Measurements from ENCODE around the gene MANBA. TPM values are rescaled to one million over a fixed set of nuclear protein-coding genes. Genes with fewer than 3 reads are reported as not detected.
"Not testable (repeated sequence)": the region's sequence is repeated elsewhere in the genome, so short reads cannot be mapped to it uniquely, and the experiment has no call there.

MANBA gene
- total and polyA plus RNA-seq, 12 donors = 21.5 to 84.1 (median 53.4) TPM

DNA sequence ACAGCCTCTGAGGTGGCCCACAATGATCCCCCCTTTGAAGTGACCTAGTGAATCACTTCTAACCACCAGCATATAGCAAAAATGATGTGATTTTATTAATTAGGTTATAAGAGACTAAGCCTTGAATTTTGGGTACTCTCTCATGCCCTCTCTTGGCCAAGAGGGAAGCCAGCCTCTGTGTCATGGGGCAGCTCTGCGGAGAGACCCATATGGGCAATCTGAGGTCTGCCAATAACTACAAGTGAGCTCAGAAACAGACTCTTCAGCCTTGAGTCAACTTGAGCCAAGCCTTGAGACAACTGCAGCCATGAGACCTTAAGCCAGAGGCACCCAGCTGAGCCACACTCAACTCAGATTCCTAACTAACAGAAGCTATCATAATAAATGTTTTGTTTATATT, 45.7 kb downstream of the MANBA start:
- Histone ChIP-seq H3K4me3 (no peak overlapping the region), H3K9me3 (replicated peaks in 1 of 3) (no peaks in the 10 kb centered on the region), H3K36me3 (replicated peaks in 1 of 2) (no peaks in the 10 kb centered on the region), H3K27ac (no peak overlapping the region), H3K4me1 (replicated peaks in 1 of 2) (peaks cover 9 to 11% of the 10 kb centered on the region in 2 donors), H3K27me3 (no peaks in the 10 kb centered on the region)
- intact Hi-C loops (cut with DNase I) = no loop called here
- no peak for DNase-seq
- TF ChIP-seq POLR2A (IDR thresholded peaks at IDR 0.05) (no peak), CTCF (IDR thresholded peaks at IDR 0.05) (no peak)
- WGBS, 4 donors = 86 to 94% (median 87%) methylated on average over 1 of the region's 1 CpG

DNA sequence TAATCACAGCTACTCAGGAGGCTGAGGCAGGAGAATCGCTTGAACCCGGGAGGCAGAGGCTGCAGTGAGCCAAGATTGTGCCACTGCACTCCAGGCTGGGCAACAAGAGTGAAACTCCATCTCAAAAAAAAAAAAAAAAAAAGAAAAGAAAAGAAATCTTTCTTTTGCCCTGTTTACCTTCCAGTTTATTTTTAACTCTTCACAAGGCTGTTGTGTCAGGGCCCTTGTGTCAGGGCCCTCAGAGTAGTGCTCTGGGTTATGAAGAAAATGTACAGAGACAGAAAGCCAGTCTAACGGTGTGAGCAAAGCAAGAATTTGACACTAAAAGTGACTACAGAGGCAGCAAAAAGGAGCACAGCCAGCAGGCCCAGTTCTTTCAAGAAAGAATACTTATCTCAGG, 47.0 kb downstream of the MANBA start:
- WGBS, 4 donors = 91 to 96% (median 93%) methylated on average over 3 of the region's 3 CpGs
- Histone ChIP-seq H3K4me1 (replicated peaks in 1 of 2) (peaks cover 9 to 11% of the 10 kb centered on the region in 2 donors), H3K27ac (peak overlapping the region in 2 of 5 donors; percentile 48 to 54)
- H3K27me3 ChIP-seq; intact Hi-C loops (cut with DNase I); H3K36me3 ChIP-seq (replicated peaks in 1 of 2); H3K9me3 ChIP-seq (replicated peaks in 1 of 3); H3K4me3 ChIP-seq; DNase-seq: not testable (repeated sequence)

DNA sequence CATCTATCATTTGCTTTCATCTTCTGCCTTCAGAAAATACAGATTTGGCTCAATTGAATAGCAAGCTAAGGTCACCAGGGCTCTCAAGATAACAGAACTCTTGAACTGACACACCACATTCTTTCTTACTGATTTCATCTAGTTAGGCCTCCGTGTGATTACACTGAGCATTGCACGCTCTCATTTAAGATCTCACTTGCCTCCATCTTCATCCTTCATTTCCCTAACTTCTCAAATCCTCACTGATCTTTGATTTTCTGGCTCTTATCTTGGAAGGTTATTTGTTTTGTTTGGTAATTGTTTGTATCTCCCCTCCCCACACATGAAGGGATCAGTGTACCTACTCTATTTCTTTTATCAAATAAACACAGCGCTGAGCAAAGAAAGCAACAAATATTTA, 47.7 kb downstream of the MANBA start:
- H3K4me3 ChIP-seq = no peak overlapping the region
- 45 to 53% (median 48%) methylated on average over 3 of the region's 3 CpGs for WGBS, 4 donors
- H3K27ac ChIP-seq = peak overlapping the region in 3 of 5 donors; percentile 35 to 54 (median 48)
- TF ChIP-seq POLR2A (IDR thresholded peaks at IDR 0.05) = peak in 1 of 2 donors; percentile 14
- TF ChIP-seq CTCF (IDR thresholded peaks at IDR 0.05) = peak in 3 of 6 experiments; percentile 30 to 40 (median 32)
- no peaks in the 10 kb centered on the region for H3K36me3 ChIP-seq (replicated peaks in 1 of 2)
- no peaks in the 10 kb centered on the region for H3K27me3 ChIP-seq
- H3K9me3 ChIP-seq (replicated peaks in 1 of 3) = no peaks in the 10 kb centered on the region
- intact Hi-C loops (cut with DNase I) = no loop called here
- H3K4me1 ChIP-seq (replicated peaks in 1 of 2) = peaks cover 9 to 11% of the 10 kb centered on the region in 2 donors
- peak in 3 of 7 donors; percentile 19 to 36 (median 34) for DNase-seq

DNA sequence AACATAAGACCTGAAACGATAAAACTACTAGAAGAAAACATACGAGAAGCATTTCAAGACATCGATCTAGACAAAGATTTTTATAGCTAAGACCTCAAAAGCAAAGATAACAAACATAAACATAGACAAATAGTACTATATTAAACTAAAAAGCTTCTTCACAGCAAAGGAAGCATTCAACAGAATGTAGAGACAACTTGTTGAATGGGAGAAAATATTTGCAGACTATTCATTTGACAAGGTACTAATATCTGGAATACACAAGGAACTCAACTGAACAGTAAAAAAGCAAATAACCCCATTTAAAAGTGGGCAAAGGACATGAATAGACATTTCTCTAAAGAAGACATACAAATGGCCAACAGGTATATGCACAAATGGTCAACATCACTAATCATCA, 49.8 kb downstream of the MANBA start:
- intact Hi-C loops (cut with DNase I) = no loop called here
- Histone ChIP-seq H3K27me3 (no peaks in the 10 kb centered on the region), H3K27ac (no peak overlapping the region), H3K36me3 (replicated peaks in 1 of 2) (no peaks in the 10 kb centered on the region), H3K4me1 (replicated peaks in 1 of 2) (peaks cover 9 to 11% of the 10 kb centered on the region in 2 donors), H3K9me3 (replicated peaks in 1 of 3) (no peaks in the 10 kb centered on the region), H3K4me3 (no peak overlapping the region)
- 95 to 97% (median 95%) methylated on average over 3 of the region's 3 CpGs for WGBS, 4 donors
- DNase-seq = no peak
- TF ChIP-seq POLR2A (IDR thresholded peaks at IDR 0.05) (no peak), CTCF (IDR thresholded peaks at IDR 0.05) (no peak)

DNA sequence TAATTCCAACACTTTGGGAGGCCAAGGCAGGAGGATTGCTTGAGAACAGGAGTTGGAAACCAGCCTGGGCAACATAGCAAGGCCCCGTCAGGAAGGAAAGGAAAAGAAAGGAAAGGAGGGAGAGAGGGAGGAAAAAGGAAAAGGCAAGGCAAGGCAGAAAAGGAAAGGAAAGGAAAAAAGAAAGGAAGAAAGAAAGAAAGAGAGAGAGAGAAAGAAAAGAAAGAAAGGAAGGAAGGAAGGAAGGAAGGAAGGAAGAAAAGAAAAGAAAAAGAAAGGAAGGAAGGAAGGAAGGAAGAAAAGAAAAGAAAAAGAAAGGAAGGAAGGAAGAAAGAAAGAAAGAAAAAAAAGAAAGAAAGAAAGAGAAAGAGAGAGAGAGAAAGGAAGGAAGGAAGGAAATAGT, 51.7 kb downstream of the MANBA start:
- H3K9me3 ChIP-seq (replicated peaks in 1 of 3); H3K4me3 ChIP-seq; H3K27ac ChIP-seq; intact Hi-C loops (cut with DNase I); DNase-seq; H3K36me3 ChIP-seq (replicated peaks in 1 of 2); H3K27me3 ChIP-seq: not testable (repeated sequence)
- WGBS, 4 donors = 90 to 100% (median 97%) methylated on average over 1 of the region's 1 CpG
- H3K4me1 ChIP-seq (replicated peaks in 1 of 2) = peaks cover 9 to 11% of the 10 kb centered on the region in 2 donors

All from adrenal gland (tissue), 12 donors.